HEK293 (cell line): Measurements from ENCODE around the gene IMPACT.

Source experiments
- GLIS1 ChIP-seq: fragments of 450-650 bp; formaldehyde crosslinking; IDR thresholded peaks from 2 replicates; pipeline ENCODE4 v1.5.1; 2016; ENCODE audit warnings: missing biosample characterization, missing genetic modification characterization
- HOXD13 ChIP-seq: sonication (generic); formaldehyde crosslinking; IDR thresholded peaks from 2 replicates; pipeline ENCODE4 v1.8.0; 2022; ENCODE audit warnings: missing genetic modification reagents, borderline replicate concordance
- PRDM1 ChIP-seq: fragments of 450-650 bp; formaldehyde crosslinking; IDR thresholded peaks from 2 replicates; pipeline ENCODE4; 2016; ENCODE audit warnings: missing biosample characterization, missing genetic modification characterization
- REPIN1 ChIP-seq: fragments of 450-650 bp; formaldehyde crosslinking; IDR thresholded peaks from 2 replicates; pipeline ENCODE4 v1.5.1; 2017; ENCODE audit warnings: missing biosample characterization, missing genetic modification characterization, low read depth
- ZBTB20 ChIP-seq: fragments of 450-650 bp; formaldehyde crosslinking; IDR thresholded peaks from 2 replicates; pipeline ENCODE4 v1.5.1; 2016; ENCODE audit warnings: missing biosample characterization, missing genetic modification characterization
- ZBTB21 ChIP-seq: fragments of 450-650 bp; formaldehyde crosslinking; IDR thresholded peaks from 2 replicates; pipeline ENCODE4 v1.5.1; 2017; ENCODE audit warnings: missing biosample characterization, missing genetic modification characterization
- ZBTB8A ChIP-seq: fragments of 450-650 bp; formaldehyde crosslinking; IDR thresholded peaks from 2 replicates; pipeline ENCODE4 v1.5.1; 2016; ENCODE audit warnings: missing biosample characterization, missing genetic modification characterization
- ZIC2 ChIP-seq: fragments of 450-650 bp; formaldehyde crosslinking; IDR thresholded peaks from 2 replicates; pipeline ENCODE4 v1.5.1; 2016; ENCODE audit warnings: missing biosample characterization, missing genetic modification characterization
- ZNF10 ChIP-seq: fragments of 450-650 bp; formaldehyde crosslinking; IDR thresholded peaks from 2 replicates; pipeline ENCODE4 v1.5.1; 2017; ENCODE audit warnings: missing biosample characterization, missing genetic modification characterization
- ZNF214 ChIP-seq: fragments of 450-650 bp; formaldehyde crosslinking; IDR thresholded peaks from 2 replicates; pipeline ENCODE4 v1.5.1; 2017; ENCODE audit warnings: missing biosample characterization, mild to moderate bottlenecking, missing genetic modification characterization, borderline replicate concordance
- ZNF335 ChIP-seq: fragments of 450-650 bp; formaldehyde crosslinking; conservative IDR thresholded peaks from 2 replicates; pipeline ENCODE4 v1.5.1; 2016; ENCODE audit warnings: missing biosample characterization, missing genetic modification characterization
- ZNF558 ChIP-seq: fragments of 450-650 bp; formaldehyde crosslinking; IDR thresholded peaks from 2 replicates; pipeline ENCODE4 v1.5.1; 2016; ENCODE audit warnings: missing biosample characterization, missing genetic modification characterization
- ZNF660 ChIP-seq: fragments of 450-650 bp; IDR thresholded peaks from 2 replicates; pipeline ENCODE4 v1.5.1; 2018; ENCODE audit warnings: missing biosample characterization, mild to moderate bottlenecking, missing genetic modification characterization
- ZNF777 ChIP-seq: fragments of 450-650 bp; formaldehyde crosslinking; IDR thresholded peaks from 2 replicates; pipeline ENCODE4 v1.5.1; 2017; ENCODE audit warnings: missing biosample characterization, missing genetic modification characterization, borderline replicate concordance
- TF ChIP-seq, protein P1 (sequence below): fragments of 450-650 bp; formaldehyde crosslinking; conservative IDR thresholded peaks from 2 replicates; pipeline ENCODE4 v1.5.1; 2016; ENCODE audit warnings: low read depth, missing biosample characterization, missing genetic modification characterization
- TF ChIP-seq, protein P2 (sequence below): fragments of 450-650 bp; formaldehyde crosslinking; IDR thresholded peaks from 2 replicates; pipeline ENCODE4 v1.5.1; 2017; ENCODE audit warnings: missing biosample characterization, missing genetic modification characterization
- TF ChIP-seq, protein P3 (sequence below): fragments of 450-650 bp; formaldehyde crosslinking; IDR thresholded peaks from 2 replicates; pipeline ENCODE4 v1.5.1; 2016; ENCODE audit warnings: missing biosample characterization, missing genetic modification characterization
- TF ChIP-seq, protein P4 (sequence below): fragments of 450-650 bp; formaldehyde crosslinking; IDR thresholded peaks from 2 replicates; pipeline ENCODE4 v1.5.1; 2016; ENCODE audit warnings: missing biosample characterization, missing genetic modification characterization
- TF ChIP-seq, protein P5 (sequence below): fragments of 450-650 bp; formaldehyde crosslinking; IDR thresholded peaks from 2 replicates; pipeline ENCODE4 v1.5.1; 2016; ENCODE audit warnings: missing biosample characterization, missing genetic modification characterization

IMPACT gene

DNA sequence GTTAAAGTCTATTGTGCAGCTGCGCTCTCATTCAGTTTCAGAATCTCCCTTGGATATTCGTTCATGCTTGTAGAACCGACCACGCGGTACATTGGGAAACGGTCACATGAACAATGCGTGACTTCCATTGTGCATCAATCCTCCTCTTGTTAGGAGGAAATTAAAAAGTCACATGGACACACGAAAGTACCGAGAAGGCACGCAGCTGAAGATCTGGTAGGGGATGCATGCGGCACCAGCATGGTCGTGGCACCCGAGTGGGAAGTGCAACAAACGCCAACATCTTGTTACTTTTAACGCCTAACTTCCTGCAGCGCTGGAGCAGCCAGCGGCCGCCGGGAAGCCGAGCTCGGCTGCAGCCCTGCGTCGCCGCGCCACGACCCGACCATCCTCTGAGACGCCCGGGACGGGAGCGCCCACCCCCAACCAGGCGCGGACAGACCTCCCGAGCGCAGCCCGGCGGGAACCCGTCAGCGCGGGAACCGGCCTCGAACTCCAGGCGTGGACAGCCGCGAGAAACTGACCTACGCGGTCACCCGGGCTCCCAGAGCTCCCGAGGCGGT lies 29.3 kb upstream of the IMPACT start (continued):
- TF ChIP-seq ZNF335 (tag by site-specific recombination), result peak; percentile 85
- TF ChIP-seq, protein P1, sequence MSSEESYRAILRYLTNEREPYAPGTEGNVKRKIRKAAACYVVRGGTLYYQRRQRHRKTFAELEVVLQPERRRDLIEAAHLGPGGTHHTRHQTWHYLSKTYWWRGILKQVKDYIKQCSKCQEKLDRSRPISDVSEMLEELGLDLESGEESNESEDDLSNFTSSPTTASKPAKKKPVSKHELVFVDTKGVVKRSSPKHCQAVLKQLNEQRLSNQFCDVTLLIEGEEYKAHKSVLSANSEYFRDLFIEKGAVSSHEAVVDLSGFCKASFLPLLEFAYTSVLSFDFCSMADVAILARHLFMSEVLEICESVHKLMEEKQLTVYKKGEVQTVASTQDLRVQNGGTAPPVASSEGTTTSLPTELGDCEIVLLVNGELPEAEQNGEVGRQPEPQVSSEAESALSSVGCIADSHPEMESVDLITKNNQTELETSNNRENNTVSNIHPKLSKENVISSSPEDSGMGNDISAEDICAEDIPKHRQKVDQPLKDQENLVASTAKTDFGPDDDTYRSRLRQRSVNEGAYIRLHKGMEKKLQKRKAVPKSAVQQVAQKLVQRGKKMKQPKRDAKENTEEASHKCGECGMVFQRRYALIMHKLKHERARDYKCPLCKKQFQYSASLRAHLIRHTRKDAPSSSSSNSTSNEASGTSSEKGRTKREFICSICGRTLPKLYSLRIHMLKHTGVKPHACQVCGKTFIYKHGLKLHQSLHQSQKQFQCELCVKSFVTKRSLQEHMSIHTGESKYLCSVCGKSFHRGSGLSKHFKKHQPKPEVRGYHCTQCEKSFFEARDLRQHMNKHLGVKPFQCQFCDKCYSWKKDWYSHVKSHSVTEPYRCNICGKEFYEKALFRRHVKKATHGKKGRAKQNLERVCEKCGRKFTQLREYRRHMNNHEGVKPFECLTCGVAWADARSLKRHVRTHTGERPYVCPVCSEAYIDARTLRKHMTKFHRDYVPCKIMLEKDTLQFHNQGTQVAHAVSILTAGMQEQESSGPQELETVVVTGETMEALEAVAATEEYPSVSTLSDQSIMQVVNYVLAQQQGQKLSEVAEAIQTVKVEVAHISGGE (tag by site-specific recombination), result no peak
- TF ChIP-seq, protein P2, sequence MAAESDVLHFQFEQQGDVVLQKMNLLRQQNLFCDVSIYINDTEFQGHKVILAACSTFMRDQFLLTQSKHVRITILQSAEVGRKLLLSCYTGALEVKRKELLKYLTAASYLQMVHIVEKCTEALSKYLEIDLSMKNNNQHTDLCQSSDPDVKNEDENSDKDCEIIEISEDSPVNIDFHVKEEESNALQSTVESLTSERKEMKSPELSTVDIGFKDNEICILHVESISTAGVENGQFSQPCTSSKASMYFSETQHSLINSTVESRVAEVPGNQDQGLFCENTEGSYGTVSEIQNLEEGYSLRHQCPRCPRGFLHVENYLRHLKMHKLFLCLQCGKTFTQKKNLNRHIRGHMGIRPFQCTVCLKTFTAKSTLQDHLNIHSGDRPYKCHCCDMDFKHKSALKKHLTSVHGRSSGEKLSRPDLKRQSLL (tag by site-specific recombination), result 0 out of 2 replicates have a peak, but pooled peaks have one; percentile 54
- peak; percentile 95 for TF ChIP-seq GLIS1
- TF ChIP-seq ZBTB21 (tag by site-specific recombination), result no peak
- TF ChIP-seq ZNF660 (tag by site-specific recombination), result peak; percentile 22
- TF ChIP-seq PRDM1, result peak; percentile 64
- TF ChIP-seq ZNF10 (tag by site-specific recombination), result no peak
- no peak for TF ChIP-seq ZNF214 (tag by site-specific recombination)
- 0 out of 2 replicates have a peak, but pooled peaks have one; percentile 40 for TF ChIP-seq REPIN1 (tag by site-specific recombination)
- no peak for TF ChIP-seq ZNF558
- TF ChIP-seq, protein P3, sequence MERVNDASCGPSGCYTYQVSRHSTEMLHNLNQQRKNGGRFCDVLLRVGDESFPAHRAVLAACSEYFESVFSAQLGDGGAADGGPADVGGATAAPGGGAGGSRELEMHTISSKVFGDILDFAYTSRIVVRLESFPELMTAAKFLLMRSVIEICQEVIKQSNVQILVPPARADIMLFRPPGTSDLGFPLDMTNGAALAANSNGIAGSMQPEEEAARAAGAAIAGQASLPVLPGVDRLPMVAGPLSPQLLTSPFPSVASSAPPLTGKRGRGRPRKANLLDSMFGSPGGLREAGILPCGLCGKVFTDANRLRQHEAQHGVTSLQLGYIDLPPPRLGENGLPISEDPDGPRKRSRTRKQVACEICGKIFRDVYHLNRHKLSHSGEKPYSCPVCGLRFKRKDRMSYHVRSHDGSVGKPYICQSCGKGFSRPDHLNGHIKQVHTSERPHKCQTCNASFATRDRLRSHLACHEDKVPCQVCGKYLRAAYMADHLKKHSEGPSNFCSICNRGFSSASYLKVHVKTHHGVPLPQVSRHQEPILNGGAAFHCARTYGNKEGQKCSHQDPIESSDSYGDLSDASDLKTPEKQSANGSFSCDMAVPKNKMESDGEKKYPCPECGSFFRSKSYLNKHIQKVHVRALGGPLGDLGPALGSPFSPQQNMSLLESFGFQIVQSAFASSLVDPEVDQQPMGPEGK, result no peak
- TF ChIP-seq HOXD13, result 0 out of 2 replicates have a peak, but pooled peaks have one; percentile 14
- peak; percentile 78 for TF ChIP-seq ZIC2
- TF ChIP-seq ZBTB20, result peak; percentile 88
- TF ChIP-seq ZBTB8A (tag by site-specific recombination), result peak; percentile 86
- TF ChIP-seq, protein P4, sequence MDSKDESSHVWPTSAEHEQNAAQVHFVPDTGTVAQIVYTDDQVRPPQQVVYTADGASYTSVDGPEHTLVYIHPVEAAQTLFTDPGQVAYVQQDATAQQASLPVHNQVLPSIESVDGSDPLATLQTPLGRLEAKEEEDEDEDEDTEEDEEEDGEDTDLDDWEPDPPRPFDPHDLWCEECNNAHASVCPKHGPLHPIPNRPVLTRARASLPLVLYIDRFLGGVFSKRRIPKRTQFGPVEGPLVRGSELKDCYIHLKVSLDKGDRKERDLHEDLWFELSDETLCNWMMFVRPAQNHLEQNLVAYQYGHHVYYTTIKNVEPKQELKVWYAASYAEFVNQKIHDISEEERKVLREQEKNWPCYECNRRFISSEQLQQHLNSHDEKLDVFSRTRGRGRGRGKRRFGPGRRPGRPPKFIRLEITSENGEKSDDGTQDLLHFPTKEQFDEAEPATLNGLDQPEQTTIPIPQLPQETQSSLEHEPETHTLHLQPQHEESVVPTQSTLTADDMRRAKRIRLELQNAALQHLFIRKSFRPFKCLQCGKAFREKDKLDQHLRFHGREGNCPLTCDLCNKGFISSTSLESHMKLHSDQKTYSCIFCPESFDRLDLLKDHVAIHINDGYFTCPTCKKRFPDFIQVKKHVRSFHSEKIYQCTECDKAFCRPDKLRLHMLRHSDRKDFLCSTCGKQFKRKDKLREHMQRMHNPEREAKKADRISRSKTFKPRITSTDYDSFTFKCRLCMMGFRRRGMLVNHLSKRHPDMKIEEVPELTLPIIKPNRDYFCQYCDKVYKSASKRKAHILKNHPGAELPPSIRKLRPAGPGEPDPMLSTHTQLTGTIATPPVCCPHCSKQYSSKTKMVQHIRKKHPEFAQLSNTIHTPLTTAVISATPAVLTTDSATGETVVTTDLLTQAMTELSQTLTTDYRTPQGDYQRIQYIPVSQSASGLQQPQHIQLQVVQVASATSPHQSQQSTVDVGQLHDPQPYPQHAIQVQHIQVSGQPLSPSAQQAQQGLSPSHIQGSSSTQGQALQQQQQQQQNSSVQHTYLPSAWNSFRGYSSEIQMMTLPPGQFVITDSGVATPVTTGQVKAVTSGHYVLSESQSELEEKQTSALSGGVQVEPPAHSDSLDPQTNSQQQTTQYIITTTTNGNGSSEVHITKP (tag by site-specific recombination), result peak; percentile 75; the same call in 1 of the 2 replicates
- TF ChIP-seq, protein P5, sequence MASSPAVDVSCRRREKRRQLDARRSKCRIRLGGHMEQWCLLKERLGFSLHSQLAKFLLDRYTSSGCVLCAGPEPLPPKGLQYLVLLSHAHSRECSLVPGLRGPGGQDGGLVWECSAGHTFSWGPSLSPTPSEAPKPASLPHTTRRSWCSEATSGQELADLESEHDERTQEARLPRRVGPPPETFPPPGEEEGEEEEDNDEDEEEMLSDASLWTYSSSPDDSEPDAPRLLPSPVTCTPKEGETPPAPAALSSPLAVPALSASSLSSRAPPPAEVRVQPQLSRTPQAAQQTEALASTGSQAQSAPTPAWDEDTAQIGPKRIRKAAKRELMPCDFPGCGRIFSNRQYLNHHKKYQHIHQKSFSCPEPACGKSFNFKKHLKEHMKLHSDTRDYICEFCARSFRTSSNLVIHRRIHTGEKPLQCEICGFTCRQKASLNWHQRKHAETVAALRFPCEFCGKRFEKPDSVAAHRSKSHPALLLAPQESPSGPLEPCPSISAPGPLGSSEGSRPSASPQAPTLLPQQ (tag by site-specific recombination), result 0 out of 2 replicates have a peak, but pooled peaks have one; percentile 83
- TF ChIP-seq ZNF777, result peak; percentile 96
